H1 (cell line): ENCODE measurements around the gene TMEM221. TPM values are rescaled to one million over a fixed set of nuclear protein-coding genes. Genes with fewer than 3 reads are reported as not detected.

Experiments used
- CTCF ChIA-PET: fragments of 300-600 bp; sonication (Branson Sonifier 250); formaldehyde crosslinking; loops from one replicate; lab custom pipeline; 2021; ENCODE audit not compliant: partially characterized antibody; lab: Charles Lee
- POLR2A ChIA-PET: fragments of 300-600 bp; sonication (Branson Sonifier 250); formaldehyde crosslinking; loops from one replicate; lab custom pipeline; 2021; ENCODE audit warnings: inconsistent platforms; ENCODE audit not compliant: partially characterized antibody; lab: Charles Lee
- DNase-seq, 2 experiments: peaks; one replicate each; pipeline versions ENCODE4 v3.0.0 to v3.0.0-alpha.2; 2010 to 2022; ENCODE audit warnings: low spot score in 2 of 2, low read depth in 1 of 2, mixed read lengths in 1 of 2
- FAIRE-seq: peaks from 2 replicates; lab custom pipeline; 2011; peaks lifted over from hg19 to GRCh38; lab: Jason Lieb, UNC
- H2AFZ ChIP-seq: 2 replicates; pipeline ENCODE4 v1.8.1; 2012; ENCODE audit warnings: low read length, inconsistent platforms
- H2AK5ac ChIP-seq: 2 replicates; pipeline ENCODE4 v1.6.1; 2013; ENCODE audit warnings: low read depth, low read length
- H2BK120ac ChIP-seq: replicated peaks from 2 replicates; pipeline ENCODE3; 2013; ENCODE audit warnings: low read depth, low read length, inconsistent platforms
- H2BK12ac ChIP-seq: 2 replicates; pipeline ENCODE4 v1.6.1; 2013; ENCODE audit warnings: low read depth, low read length
- H2BK15ac ChIP-seq: 2 replicates; pipeline ENCODE4 v1.6.1; 2013; ENCODE audit warnings: low read length
- H2BK20ac ChIP-seq: 2 replicates; pipeline ENCODE4 v1.6.1; 2013; ENCODE audit warnings: low read length
- H2BK5ac ChIP-seq: 2 replicates; pipeline ENCODE4 v1.6.1; 2013; ENCODE audit warnings: low read depth, low read length
- H3K14ac ChIP-seq: 2 replicates; pipeline ENCODE4 v1.6.1; 2013; ENCODE audit warnings: inconsistent platforms; ENCODE audit not compliant: insufficient read length
- H3K18ac ChIP-seq: 2 replicates; pipeline ENCODE4 v1.6.1; 2013; ENCODE audit warnings: low read length; ENCODE audit errors: extremely low read depth
- H3K23ac ChIP-seq: 2 replicates; pipeline ENCODE4 v1.6.1; 2013; ENCODE audit warnings: inconsistent platforms; ENCODE audit not compliant: insufficient read length
- H3K23me2 ChIP-seq: 2 replicates; pipeline ENCODE4 v1.6.1; 2013; ENCODE audit warnings: low read depth, low read length
- H3K27ac ChIP-seq: 2 replicates; pipeline ENCODE4 v1.6.1; 2011; ENCODE audit warnings: low read depth, low read length, inconsistent platforms
- H3K27me3 ChIP-seq, 4 experiments: replicated peaks in 1 of 4; 1 replicate in 1 of 4; 2 replicates in 3 of 4; pipeline versions ENCODE4 v1.6.1 to v1.8.1; 2011 to 2013; ENCODE audit warnings: low read length in 3 of 4, mild to moderate bottlenecking in 3 of 4, inconsistent platforms in 2 of 4, mixed read lengths in 2 of 4, moderate library complexity in 1 of 4; ENCODE audit not compliant: control insufficient read depth in 3 of 4, insufficient read depth in 3 of 4; ENCODE audit errors: extremely low read depth in 1 of 4
- H3K36me3 ChIP-seq, 4 experiments: 2 replicates each; pipeline versions ENCODE4 v1.6.1 to v1.8.1; 2011 to 2013; ENCODE audit warnings: mild to moderate bottlenecking in 4 of 4, low read length in 3 of 4, moderate library complexity in 2 of 4, control low read depth in 1 of 4, inconsistent platforms in 1 of 4; ENCODE audit not compliant: insufficient read depth in 4 of 4, control insufficient read depth in 2 of 4
- H3K4ac ChIP-seq: replicated peaks from 2 replicates; pipeline ENCODE3; 2013; ENCODE audit warnings: low read length, low read depth, mixed read lengths, inconsistent platforms; ENCODE audit not compliant: insufficient read length
- H3K4me1 ChIP-seq, 4 experiments: replicated peaks in 1 of 4; 1 replicate in 1 of 4; 2 replicates in 3 of 4; pipeline versions ENCODE4 v1.6.1 to v1.8.1; 2011 to 2013; ENCODE audit warnings: low read length in 3 of 4, inconsistent platforms in 2 of 4, mixed read lengths in 1 of 4; ENCODE audit not compliant: insufficient read depth in 4 of 4, control insufficient read depth in 3 of 4
- H3K4me2 ChIP-seq, 2 experiments: 2 replicates each; pipeline versions ENCODE4 v1.6.1 to v1.8.1; 2011 to 2013; ENCODE audit warnings: low read depth in 2 of 2, low read length in 2 of 2, control low read depth in 1 of 2, inconsistent platforms in 1 of 2, mild to moderate bottlenecking in 1 of 2; ENCODE audit not compliant: insufficient read depth in 1 of 2
- H3K4me3 ChIP-seq, 4 experiments: fragments of 200-600, 300-600 bp in 1 of 4; sonication (generic), shearing (Covaris generic), sonication (Bioruptor Twin) in 1 of 4; 2 replicates each; pipeline versions ENCODE4 v1.5.1 to v1.8.1; 2011 to 2016; ENCODE audit warnings: low read length in 4 of 4, low read depth in 3 of 4, control low read depth in 2 of 4, inconsistent platforms in 2 of 4, mild to moderate bottlenecking in 2 of 4, mixed read lengths in 1 of 4, moderate library complexity in 1 of 4; ENCODE audit not compliant: insufficient read depth in 2 of 4; ENCODE audit errors: extremely low read depth in 1 of 4
- H3K56ac ChIP-seq: replicated peaks from 2 replicates; pipeline ENCODE3; 2013; ENCODE audit warnings: low read depth, mild to moderate bottlenecking, mixed read lengths, low read length, inconsistent platforms; ENCODE audit not compliant: insufficient read length
- H3K79me1 ChIP-seq: 2 replicates; pipeline ENCODE4 v1.6.1; 2013; ENCODE audit warnings: low read depth, low read length, control low read depth
- H3K79me2 ChIP-seq, 2 experiments: 2 replicates each; pipeline versions ENCODE4 v1.6.1 to v1.8.1; 2012 to 2013; ENCODE audit warnings: low read length in 2 of 2, mild to moderate bottlenecking in 2 of 2, inconsistent platforms in 1 of 2; ENCODE audit not compliant: insufficient read depth in 2 of 2, control insufficient read depth in 1 of 2
- H3K9ac ChIP-seq, 4 experiments: replicated peaks in 1 of 4; 1 replicate in 1 of 4; 2 replicates in 3 of 4; pipeline versions ENCODE4 v1.6.1 to v1.8.1; 2011 to 2013; ENCODE audit warnings: low read depth in 3 of 4, low read length in 3 of 4, control low read depth in 2 of 4, mild to moderate bottlenecking in 2 of 4, moderate library complexity in 2 of 4, inconsistent platforms in 1 of 4; ENCODE audit errors: extremely low read depth in 1 of 4
- H3K9me3 ChIP-seq, 2 experiments: 2 replicates each; pipeline versions ENCODE4 v1.6.1 to v1.8.1; 2012 to 2013; ENCODE audit warnings: mild to moderate bottlenecking in 2 of 2, moderate library complexity in 2 of 2, control low read depth in 1 of 2, inconsistent platforms in 1 of 2, low read depth in 1 of 2, low read length in 1 of 2, mixed read lengths in 1 of 2; ENCODE audit not compliant: insufficient read depth in 2 of 2
- H4K20me1 ChIP-seq, 2 experiments: replicated peaks in 1 of 2; 2 replicates each; pipeline versions ENCODE3 to v1.8.1; 2011 to 2013; ENCODE audit warnings: inconsistent platforms in 2 of 2, low read length in 2 of 2, mild to moderate bottlenecking in 1 of 2; ENCODE audit not compliant: insufficient read depth in 2 of 2, control insufficient read depth in 1 of 2
- H4K5ac ChIP-seq: 2 replicates; pipeline ENCODE4 v1.6.1; 2013; ENCODE audit warnings: low read length, low read depth, mixed read lengths, inconsistent platforms; ENCODE audit not compliant: insufficient read length
- H4K8ac ChIP-seq: 2 replicates; pipeline ENCODE4 v1.8.0; 2013; ENCODE audit warnings: mild to moderate bottlenecking, moderate library complexity, low read length, inconsistent platforms; ENCODE audit not compliant: insufficient read depth; ENCODE audit errors: extremely low read depth
- H4K91ac ChIP-seq: replicated peaks from 2 replicates; pipeline ENCODE3; 2013; ENCODE audit warnings: low read length, mixed read lengths, inconsistent platforms; ENCODE audit not compliant: insufficient read length
- CBX5 ChIP-seq: fragments of 300-800, 300-1000 bp; sonication (generic); IDR thresholded peaks from 2 replicates; pipeline ENCODE4 v1.7.1; 2016; ENCODE audit warnings: antibody characterized with exemption, low read length, low read depth
- HDAC6 ChIP-seq: IDR thresholded peaks from one replicate; pipeline ENCODE4 v1.7.1; 2012; ENCODE audit warnings: low read depth, mild to moderate bottlenecking, inconsistent platforms, low read length, moderate library complexity
- KDM1A ChIP-seq: fragments of 200-600, 300-600 bp; sonication (generic); IDR thresholded peaks from 2 replicates; pipeline ENCODE4 v1.7.1; 2016; ENCODE audit warnings: mild to moderate bottlenecking, low read length, borderline replicate concordance
- NANOG ChIP-seq: IDR thresholded peaks from 2 replicates; pipeline ENCODE4 v1.6.1; 2011; ENCODE audit warnings: low read length, low read depth, mild to moderate bottlenecking, inconsistent platforms; ENCODE audit not compliant: insufficient read depth, poor library complexity, severe bottlenecking
- RBBP5 ChIP-seq: IDR thresholded peaks from 2 replicates; pipeline ENCODE4 v1.7.1; 2012; ENCODE audit warnings: low read depth, mild to moderate bottlenecking, inconsistent platforms, low read length, moderate library complexity, borderline replicate concordance
- WGBS, 2 experiments: shearing (Covaris generic) in 1 of 2; methylation state at CpG; one replicate each; pipeline versions ENCODE4 v1.1.6 to v1.1.7; 2013 to 2015; ENCODE audit warnings: low lambda C conversion rate in 2 of 2, mixed read lengths in 2 of 2, inconsistent platforms in 1 of 2, low coverage in 1 of 2, missing lambda C conversion rate in 1 of 2; ENCODE audit not compliant: insufficient replicate concordance in 2 of 2, insufficient coverage in 1 of 2, insufficient read length in 1 of 2; ENCODE audit errors: extremely low coverage in 1 of 2, missing lambda C conversion rate in 1 of 2; 5-methylcytosine and 5-hydroxymethylcytosine counted together
- polyA plus RNA-seq, 7 experiments: library from polyadenylated mRNA; depleted of rRNA in 3 of 7; stranded (reverse) in 5 of 7; unstranded in 2 of 7; fragments of >200 nt in 5 of 7; fragments of 200-250 nt in 2 of 7; gene quantifications; 1 replicate in 5 of 7; 2 replicates in 1 of 7; 4 replicates in 1 of 7; pipeline versions ENCODE4 v1.2.1 to v1.2.3, GENCODE V29; 2011 to 2013; ENCODE audit warnings: missing spikeins in 2 of 7, mixed read lengths in 2 of 7
- total RNA-seq: library from RNA; stranded (reverse); fragmentation: NEBNext Ultra II Directional; extraction: Animal tissue kit (Norgen Biotek cat#: 25700); gene quantifications from 2 replicates; pipeline ENCODE4 v1.2.1, GENCODE V29; 2021

Gene TMEM221
- total and polyA plus RNA-seq, 2 of the 8 experiments (the other 6 are each of a cell fraction or from before 2014, with no cell fraction given): 1.4 to 2.0 TPM

DNA sequence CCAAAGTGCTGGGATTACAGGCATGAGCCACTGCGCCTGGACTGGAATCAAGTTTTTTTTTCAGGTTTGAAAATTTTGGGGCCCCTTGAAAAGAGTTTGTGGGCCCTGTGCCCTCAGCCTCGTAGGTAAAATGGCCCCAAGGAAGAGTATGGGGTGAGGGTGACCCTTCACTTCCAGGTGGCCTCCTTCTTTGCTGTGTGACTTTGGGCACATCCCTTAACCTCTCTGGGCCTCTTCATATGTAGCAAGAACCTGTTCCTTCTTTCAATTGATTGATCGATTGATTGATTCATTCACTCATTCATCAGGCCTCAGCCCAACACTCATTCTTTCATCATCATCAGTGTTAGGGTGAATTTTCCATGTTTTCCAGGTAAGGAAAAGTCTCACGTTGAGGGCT is 3.4 kb upstream of the TMEM221 start:
- peaks cover 0 to 1% of the 10 kb centered on the region in 2 experiments for H4K20me1 ChIP-seq
- H4K5ac ChIP-seq: no peak overlapping the region
- ChIA-PET POLR2A (no interaction called here), CTCF (interaction anchor here (0.6 to 2.7 kb wide), 5 partner anchors 9 to 44 kb away, joined by 3 to 11 read pairs (median 8); no protein-coding TSS in a partner anchor)
- no peak overlapping the region for H3K4me3 ChIP-seq
- no peak overlapping the region for H2BK15ac ChIP-seq
- no peak overlapping the region for H3K4ac ChIP-seq
- H3K56ac ChIP-seq: no peak overlapping the region
- peaks cover 3% of the 10 kb centered on the region; the same call in 1 of the 2 replicates for H3K23me2 ChIP-seq
- no peak overlapping the region for H3K27ac ChIP-seq
- no peak overlapping the region for H2BK5ac ChIP-seq
- no peak overlapping the region for H2BK12ac ChIP-seq
- no peak for DNase-seq
- H2BK120ac ChIP-seq: no peak overlapping the region
- H3K79me2 ChIP-seq: no peaks in the 10 kb centered on the region
- H2AK5ac ChIP-seq: 0 out of 2 replicates have a peak overlapping the region, but pooled peaks have one; percentile 55
- TF ChIP-seq RBBP5: no peak
- TF ChIP-seq CBX5: no peak
- TF ChIP-seq HDAC6: no peak
- TF ChIP-seq NANOG: no peak
- peak; percentile 62; the same call in 1 of the 2 replicates for TF ChIP-seq KDM1A
- no peaks in the 10 kb centered on the region for H3K36me3 ChIP-seq
- H3K79me1 ChIP-seq: no peaks in the 10 kb centered on the region
- H3K14ac ChIP-seq: no peak overlapping the region
- H3K4me1 ChIP-seq: peaks cover 0 to 11% (median 5%) of the 10 kb centered on the region in 4 experiments; a peak in 6 of 7 replicates
- H3K23ac ChIP-seq: no peak overlapping the region
- no peak overlapping the region for H2AFZ ChIP-seq
- no peak overlapping the region for H3K9ac ChIP-seq
- H4K8ac ChIP-seq: no peak overlapping the region
- no peaks in the 10 kb centered on the region for H3K9me3 ChIP-seq
- no peak for FAIRE-seq
- peaks cover 6 to 40% (median 29%) of the 10 kb centered on the region in 4 experiments for H3K27me3 ChIP-seq
- H2BK20ac ChIP-seq: no peak overlapping the region
- 90% methylated on average over 4 of the region's 4 CpGs; no CpG with 5 or more reads in 1 of the 2 experiments for WGBS, 2 experiments
- no peak overlapping the region for H3K18ac ChIP-seq
- no peak overlapping the region for H4K91ac ChIP-seq
- H3K4me2 ChIP-seq: no peak overlapping the region
